Chondrocyte (in vitro differentiated cells): ENCODE results near the gene ETF1. TPM values are rescaled to one million over a fixed set of nuclear protein-coding genes. Genes with fewer than 3 reads are reported as not detected.
A peak's percentile ranks its signal among the peaks of the same experiment; 100 is the strongest.

Experiments used
- DNase-seq: peaks from one replicate; pipeline ENCODE4 v3.0.0; 2021; ENCODE audit warnings: mixed read lengths, low spot score
- H3K27ac Mint-ChIP-seq: one replicate; pipeline ENCODE4 v1.8.0; 2021; ENCODE audit warnings: mild to moderate bottlenecking, moderate library complexity, mixed read lengths; ENCODE audit not compliant: unreplicated experiment
- H3K27me3 Mint-ChIP-seq: 2 replicates; pipeline ENCODE4 v1.8.0; 2021; ENCODE audit warnings: low read depth, mixed read lengths
- H3K36me3 Mint-ChIP-seq: 2 replicates; pipeline ENCODE4 v1.8.0; 2021; ENCODE audit warnings: low read depth, mixed read lengths
- H3K4me1 Mint-ChIP-seq: 2 replicates; pipeline ENCODE4 v1.8.0; 2021; ENCODE audit warnings: low read depth, mild to moderate bottlenecking, mixed read lengths
- H3K4me3 Mint-ChIP-seq: one replicate; pipeline ENCODE4 v1.8.0; 2021; ENCODE audit warnings: mild to moderate bottlenecking, moderate library complexity, mixed read lengths; ENCODE audit not compliant: unreplicated experiment
- H3K9me3 Mint-ChIP-seq: 2 replicates; pipeline ENCODE4 v1.8.0; 2021; ENCODE audit warnings: low read depth, mixed read lengths
- total RNA-seq: library from RNA; stranded (reverse); gene quantifications from 3 replicates; pipeline ENCODE4 v1.2.1, GENCODE V29; 2021
- TF ChIP-seq, protein P1 (sequence below): fragments of 200-600 bp; sonication (generic); IDR thresholded peaks from 2 replicates; pipeline ENCODE4 v1.5.0; 2021; ENCODE audit warnings: antibody characterized with exemption, mild to moderate bottlenecking, moderate library complexity

ETF1 gene
- total RNA-seq, 1 donor from 2014 or later: 92.1 TPM

DNA sequence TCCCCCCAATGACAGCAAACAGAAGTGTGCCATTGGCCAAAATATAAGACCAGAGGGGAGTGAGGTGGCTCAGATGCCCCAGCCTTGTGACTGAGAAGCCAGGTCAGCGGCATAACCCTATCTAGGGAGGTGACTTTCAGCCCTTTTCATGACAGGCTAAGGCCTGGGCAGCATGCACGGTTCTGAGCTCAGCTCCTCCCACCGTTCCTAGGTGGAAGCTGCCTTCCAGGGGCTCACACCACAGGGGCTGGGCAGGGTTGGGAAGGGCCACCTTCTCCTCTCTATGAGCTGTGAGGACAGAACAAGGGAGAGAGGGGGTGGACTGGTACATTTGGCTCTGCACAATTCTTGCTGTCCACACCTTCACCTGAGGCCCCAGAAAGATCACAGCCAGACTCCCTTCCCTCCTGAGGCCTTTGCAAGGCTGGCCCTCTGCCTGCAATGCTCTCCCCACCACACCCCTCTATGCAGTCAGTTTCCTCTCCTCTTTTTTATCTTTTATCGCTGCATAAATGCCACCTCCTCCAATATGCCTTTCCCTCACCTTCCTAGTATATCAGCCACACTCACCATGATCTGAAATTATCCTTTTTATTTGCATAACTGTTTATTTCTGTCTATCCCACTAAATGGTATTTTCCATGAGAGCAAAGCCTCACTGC, 82.9 kb downstream of the ETF1 start:
- H3K4me3 Mint-ChIP-seq: no peak overlapping the region

GRCh38 chr5:138459311-138459933, 83.6 kb downstream of the ETF1 start:
- no peaks in the 10 kb centered on the region for H3K36me3 Mint-ChIP-seq
- H3K27me3 Mint-ChIP-seq: peaks cover 3% of the 10 kb centered on the region
- H3K4me3 Mint-ChIP-seq: no peak overlapping the region
- H3K9me3 Mint-ChIP-seq: no peaks in the 10 kb centered on the region
- no peak for DNase-seq
- TF ChIP-seq, protein P1, sequence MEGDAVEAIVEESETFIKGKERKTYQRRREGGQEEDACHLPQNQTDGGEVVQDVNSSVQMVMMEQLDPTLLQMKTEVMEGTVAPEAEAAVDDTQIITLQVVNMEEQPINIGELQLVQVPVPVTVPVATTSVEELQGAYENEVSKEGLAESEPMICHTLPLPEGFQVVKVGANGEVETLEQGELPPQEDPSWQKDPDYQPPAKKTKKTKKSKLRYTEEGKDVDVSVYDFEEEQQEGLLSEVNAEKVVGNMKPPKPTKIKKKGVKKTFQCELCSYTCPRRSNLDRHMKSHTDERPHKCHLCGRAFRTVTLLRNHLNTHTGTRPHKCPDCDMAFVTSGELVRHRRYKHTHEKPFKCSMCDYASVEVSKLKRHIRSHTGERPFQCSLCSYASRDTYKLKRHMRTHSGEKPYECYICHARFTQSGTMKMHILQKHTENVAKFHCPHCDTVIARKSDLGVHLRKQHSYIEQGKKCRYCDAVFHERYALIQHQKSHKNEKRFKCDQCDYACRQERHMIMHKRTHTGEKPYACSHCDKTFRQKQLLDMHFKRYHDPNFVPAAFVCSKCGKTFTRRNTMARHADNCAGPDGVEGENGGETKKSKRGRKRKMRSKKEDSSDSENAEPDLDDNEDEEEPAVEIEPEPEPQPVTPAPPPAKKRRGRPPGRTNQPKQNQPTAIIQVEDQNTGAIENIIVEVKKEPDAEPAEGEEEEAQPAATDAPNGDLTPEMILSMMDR: no peak
- peaks cover 13% of the 10 kb centered on the region for H3K4me1 Mint-ChIP-seq
- no peak overlapping the region for H3K27ac Mint-ChIP-seq

More for the DNA sequence above, 82.9 kb downstream of the ETF1 start:
- TF ChIP-seq, protein P1: no peak
- no peaks in the 10 kb centered on the region for H3K9me3 Mint-ChIP-seq
- no peak for DNase-seq
- H3K36me3 Mint-ChIP-seq: no peaks in the 10 kb centered on the region
- no peak overlapping the region for H3K27ac Mint-ChIP-seq
- H3K4me1 Mint-ChIP-seq: peaks cover 13% of the 10 kb centered on the region
- H3K27me3 Mint-ChIP-seq: peaks cover 3% of the 10 kb centered on the region

GRCh38 chr5:138458856-138459255, 84.2 kb downstream of the ETF1 start:
- no peaks in the 10 kb centered on the region for H3K36me3 Mint-ChIP-seq
- H3K9me3 Mint-ChIP-seq: no peaks in the 10 kb centered on the region
- TF ChIP-seq, protein P1: no peak
- no peak overlapping the region for H3K4me3 Mint-ChIP-seq
- DNase-seq: no peak
- no peak overlapping the region for H3K27ac Mint-ChIP-seq
- H3K27me3 Mint-ChIP-seq: peaks cover 3% of the 10 kb centered on the region
- H3K4me1 Mint-ChIP-seq: peaks cover 13% of the 10 kb centered on the region

GRCh38 chr5:138458384-138458783, 84.7 kb downstream of the ETF1 start:
- peaks cover 8% of the 10 kb centered on the region for H3K4me1 Mint-ChIP-seq
- TF ChIP-seq, protein P1: no peak
- H3K27ac Mint-ChIP-seq: no peak overlapping the region
- peak; percentile 59 for DNase-seq
- H3K9me3 Mint-ChIP-seq: no peaks in the 10 kb centered on the region
- no peak overlapping the region for H3K4me3 Mint-ChIP-seq
- H3K27me3 Mint-ChIP-seq: peaks cover 3% of the 10 kb centered on the region
- H3K36me3 Mint-ChIP-seq: no peaks in the 10 kb centered on the region

DNA sequence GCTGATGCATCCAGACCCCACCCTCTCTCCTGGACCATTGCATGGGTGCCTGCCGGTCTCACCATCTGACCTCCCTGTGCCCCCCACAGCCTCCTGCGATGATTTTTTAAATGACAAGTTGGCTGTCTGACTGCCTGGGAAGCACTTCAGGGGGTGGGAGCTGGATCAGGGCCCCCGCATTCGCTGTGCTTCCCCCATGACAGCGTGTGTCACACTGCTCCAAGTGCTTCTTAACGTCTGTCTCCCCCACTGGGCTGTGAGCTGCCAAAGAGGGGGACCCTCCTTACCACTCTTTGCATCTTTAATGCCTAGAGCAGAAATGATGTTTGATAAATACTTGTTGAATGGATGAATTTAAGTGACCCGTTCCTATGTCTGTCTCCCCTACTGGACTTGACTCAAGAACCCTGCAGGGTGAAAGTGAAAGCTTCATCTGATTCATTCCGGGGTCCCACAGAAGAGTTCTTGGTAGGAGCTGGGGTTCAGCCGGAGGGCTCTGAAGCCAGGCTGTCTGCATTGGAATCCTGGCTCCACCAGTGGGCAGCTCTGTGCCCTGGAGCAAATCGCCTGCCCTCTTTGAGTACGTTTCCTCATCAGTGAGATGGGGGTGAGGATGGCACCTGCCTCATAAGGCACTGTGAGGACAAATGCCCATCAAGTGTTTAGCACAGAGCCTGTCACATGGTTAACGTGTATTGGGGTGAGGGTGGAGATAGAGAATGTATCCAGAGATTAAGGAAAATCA, 85.3 kb downstream of the ETF1 start:
- peak; percentile 52 for DNase-seq

More for the DNA sequence above, 85.3 kb downstream of the ETF1 start:
- no peak overlapping the region for H3K4me3 Mint-ChIP-seq
- TF ChIP-seq, protein P1: peak; percentile 14
- peaks cover 3% of the 10 kb centered on the region for H3K27me3 Mint-ChIP-seq
- H3K9me3 Mint-ChIP-seq: no peaks in the 10 kb centered on the region
- no peak overlapping the region for H3K27ac Mint-ChIP-seq
- H3K36me3 Mint-ChIP-seq: no peaks in the 10 kb centered on the region
- peaks cover 6% of the 10 kb centered on the region for H3K4me1 Mint-ChIP-seq
